Stimulated activated CD4-positive, alpha-beta T cell treated with anti-CD3 and anti-CD28 coated beads, TNF-alpha, amount 100 ng/mL, for 48 hours (primary cell): Measurements from ENCODE around the gene BRME1.
"Not testable (repeated sequence)": the region's sequence is repeated elsewhere in the genome, so short reads cannot be mapped to it uniquely, and the experiment has no call there.

ENCODE experiments used
- DNase-seq, 3 donors: peaks; one replicate each; pipeline ENCODE4 v3.0.0-alpha.2; 2020; ENCODE audit warnings: low read depth in 3 of 3

The BRME1 gene

DNA sequence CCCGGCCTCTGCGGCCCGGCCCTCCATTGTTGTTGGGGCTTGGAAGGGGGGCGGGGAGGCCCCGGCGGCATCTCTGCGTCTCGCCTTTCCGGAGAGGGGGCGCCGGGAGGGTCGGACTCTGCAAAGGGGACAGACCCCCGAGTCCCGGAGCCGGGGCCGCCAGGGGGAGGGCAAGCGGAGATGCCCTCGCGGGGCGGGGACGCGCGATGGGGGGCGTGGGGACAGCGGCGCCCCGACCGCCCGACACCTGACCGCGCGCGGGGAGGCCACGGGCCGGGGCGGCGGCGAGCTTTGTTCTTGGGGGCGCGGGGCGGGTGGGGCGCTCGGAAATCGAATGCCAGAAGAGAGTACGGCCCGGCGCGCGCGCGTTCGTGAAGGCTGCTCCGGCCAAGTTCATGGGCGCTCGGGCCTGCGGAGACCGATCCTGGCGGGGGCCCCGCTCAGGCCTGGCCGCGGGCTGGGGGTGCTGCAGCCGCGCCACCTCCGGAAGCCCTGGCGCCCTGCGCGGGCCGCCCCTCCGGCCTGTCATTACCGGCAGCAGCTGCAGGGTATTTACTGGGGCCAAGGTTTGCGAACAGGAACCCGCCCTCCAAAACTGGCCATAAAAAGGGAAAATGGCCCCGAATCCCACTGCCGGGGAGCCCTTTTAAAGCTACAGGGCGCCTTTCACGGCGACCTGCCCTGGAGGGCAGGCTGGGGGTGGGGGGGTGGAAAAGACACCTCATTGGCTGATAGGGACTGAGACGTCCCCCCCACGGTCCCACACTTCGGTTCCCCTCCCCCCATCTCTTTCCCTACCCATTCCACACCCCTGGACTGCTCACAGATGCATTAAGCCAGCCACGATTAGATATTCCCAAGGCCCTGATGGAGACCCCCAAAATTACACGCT lies 40.1 kb downstream of the BRME1 start:
- DNase-seq, result no peak

DNA sequence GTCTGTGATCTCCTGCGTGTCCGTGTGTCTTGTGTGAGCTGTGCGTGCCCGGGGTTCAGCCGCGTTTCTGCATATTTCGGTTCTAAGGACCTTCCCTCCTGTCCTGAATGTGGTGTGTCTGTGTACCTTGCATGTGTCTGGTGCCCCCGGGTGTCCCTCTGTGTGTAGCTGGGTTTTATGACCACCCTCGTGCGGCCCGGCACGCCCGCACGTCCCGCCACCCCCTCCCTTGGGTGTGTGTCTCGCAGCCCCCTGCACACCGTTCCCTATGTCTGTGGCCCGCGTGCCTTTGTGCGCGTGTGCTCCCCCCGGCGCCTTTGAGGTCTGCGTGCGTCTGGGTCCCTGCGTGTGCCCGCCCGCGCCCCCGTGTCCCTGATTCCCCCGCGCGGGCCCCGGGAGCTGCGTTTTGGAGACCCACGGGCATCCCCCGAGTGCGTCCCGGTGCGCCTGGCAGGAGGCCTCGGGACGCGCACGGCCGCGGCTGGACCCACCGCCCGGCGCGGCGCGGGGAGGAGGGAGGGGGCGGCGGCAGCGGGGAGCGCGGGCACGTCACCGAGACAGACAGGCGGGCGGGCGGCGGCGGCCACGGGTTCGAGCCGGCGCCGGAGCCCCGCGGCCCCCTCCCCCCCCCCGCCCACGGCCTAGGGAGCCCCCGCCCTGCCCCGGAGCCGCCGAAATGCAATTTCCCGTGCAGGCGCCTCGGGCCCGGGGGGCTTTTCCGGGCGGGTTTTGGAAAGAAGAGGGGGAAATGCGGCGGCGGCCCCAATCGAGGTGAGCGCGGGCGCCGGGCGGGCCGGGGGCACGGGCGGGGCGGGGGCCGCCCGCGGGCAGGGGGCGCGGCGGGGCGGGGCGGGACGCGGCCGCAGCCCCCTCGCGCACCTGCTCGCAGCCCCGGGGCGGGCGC lies 41.0 kb downstream of the BRME1 start:
- DNase-seq, result no peak

DNA sequence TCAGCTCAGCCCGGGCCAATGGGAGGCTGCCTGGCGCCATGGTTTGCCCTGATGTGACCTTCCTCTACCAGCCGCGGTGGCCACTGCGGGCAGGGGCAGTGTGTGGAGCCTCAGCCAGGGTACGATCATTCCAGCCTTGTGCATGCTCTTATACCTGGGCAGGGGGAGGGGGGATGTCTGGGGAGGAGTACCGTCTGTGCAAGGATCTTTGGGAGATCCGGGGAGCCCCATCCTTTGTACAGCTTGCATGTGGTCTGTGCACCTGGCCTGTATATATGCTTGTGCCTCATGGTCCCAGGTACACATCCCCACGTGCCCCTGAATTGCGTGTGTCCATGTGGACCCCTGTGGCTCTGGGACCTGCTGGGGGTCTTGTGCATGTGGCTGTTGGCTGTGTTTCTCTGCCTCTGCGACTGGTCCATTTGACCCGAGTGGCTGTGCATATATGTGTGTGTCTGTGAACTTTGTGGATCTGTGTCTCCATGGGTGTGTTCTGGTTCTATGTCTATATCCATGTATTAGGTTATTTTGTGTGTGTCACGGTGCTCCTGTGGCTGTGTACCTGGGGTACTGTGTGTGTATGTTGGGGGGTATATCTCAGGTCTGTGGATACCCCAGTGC lies 41.8 kb downstream of the BRME1 start:
- no peak for DNase-seq

DNA sequence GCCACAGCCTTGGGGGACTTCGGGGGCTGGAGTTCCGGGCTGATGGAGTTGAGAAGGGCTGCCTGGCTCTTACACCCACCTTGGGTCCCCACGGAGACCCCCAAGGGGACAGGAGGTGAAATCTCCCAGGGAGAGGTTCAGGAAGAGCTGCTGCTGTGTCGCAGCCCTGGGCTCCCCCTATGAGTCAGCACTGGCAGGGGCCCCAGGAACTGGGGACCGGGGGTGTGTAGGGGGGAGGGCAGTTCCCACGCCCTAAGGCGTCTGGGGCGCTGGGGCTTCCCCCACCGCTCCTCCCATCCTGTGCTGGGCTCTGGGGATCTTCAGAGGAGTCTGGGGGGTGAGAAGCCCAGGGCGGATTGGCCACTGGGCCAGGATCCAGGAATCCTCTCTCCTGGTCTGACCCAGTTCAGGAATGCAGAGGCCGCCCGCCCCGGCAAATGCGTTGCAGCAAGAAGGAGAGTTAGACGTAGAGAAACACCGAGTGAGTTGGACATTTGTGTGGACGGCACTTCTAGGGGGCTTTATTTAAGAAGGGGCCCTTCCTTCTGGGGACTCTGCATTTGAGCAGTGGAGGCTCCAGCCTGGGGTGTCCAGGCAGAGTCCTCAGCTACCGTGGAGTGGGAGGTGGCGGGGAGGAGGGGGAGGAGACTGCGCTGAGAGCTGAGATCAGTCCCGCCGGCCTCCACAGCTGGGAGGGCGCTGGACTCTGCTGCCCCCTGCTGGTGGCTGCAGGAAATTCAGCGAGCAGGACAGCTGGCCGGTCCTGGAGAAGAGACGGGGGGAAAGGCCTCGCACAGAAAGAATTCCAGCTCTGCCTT lies 44.0 kb downstream of the BRME1 start:
- peak; percentile 78 to 87 (median 87) for DNase-seq

DNA sequence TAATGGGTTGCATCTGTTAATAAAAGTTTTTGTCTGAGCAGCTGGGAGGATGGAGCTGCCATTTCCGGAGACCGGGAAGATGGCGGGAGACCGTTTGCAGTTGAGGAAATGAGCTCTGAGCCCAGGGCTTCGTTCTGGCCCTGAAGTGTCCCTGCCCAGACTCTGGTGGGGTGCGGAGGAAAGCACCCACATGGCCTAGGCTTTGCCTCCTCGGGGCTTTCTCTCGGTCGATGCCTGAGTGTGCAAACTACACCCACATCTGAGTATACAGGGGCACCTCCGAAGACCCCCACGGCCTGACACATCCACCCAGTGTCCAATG lies 44.6 kb downstream of the BRME1 start:
- DNase-seq, result no peak

DNA sequence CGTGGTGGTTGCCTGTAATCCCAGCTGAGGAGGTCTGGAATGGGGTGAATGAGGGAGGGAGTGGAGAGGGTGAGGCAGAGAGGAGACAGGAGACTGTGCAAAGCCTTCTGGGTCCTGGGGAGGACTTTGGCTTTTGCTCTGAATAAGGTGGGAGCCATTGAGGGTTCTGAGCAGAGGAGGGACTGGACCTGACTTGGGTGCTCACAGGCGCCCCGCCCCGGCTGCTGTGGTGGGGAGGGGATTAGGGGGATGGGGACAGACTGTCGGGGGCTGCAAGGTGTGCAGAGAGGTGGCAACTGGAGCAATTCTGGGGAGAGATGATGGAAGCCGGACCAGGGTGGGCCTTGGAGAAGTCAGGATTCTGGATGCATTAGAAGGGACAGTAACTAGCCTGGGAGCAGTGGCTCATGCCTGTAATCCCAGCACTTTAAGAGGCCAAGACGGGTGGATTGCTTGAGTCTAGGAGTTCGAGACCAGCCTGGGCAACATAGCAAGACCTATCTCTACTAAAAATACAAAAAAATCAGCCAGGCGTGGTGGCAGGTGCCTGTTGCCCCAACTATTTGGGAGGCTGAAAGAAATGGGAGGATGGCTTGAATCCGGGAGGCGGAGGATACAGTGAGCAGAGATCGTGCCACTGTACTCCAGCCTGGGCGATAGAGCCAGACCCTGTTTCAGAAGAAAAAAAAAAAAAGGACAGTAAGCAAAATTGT lies 45.1 kb downstream of the BRME1 start:
- DNase-seq, result no peak

DNA sequence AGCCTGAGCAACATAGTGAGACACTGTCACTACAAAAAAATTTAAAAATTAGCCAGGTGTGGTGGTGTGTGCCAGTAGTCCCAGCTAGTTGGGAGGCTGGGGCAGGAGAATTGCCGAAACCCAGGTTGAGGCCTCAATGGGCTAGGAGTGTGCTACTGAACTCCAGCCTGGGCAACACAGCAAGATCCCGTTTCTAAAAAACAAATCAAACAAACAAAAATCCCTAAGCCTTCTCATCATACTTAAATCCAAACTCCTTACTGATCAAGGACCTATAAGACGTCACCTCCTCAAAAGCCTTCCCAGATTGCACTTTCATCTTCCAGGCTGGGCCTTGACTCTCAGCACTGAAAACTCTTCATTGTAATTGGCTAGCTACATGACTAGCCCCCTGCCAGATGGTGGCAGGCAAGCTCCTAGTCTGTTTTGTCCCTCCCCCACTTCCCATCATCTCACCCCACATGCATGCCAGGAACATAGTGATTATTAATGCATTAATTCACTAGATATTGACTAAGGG lies 46.5 kb downstream of the BRME1 start:
- DNase-seq, result no peak

DNA sequence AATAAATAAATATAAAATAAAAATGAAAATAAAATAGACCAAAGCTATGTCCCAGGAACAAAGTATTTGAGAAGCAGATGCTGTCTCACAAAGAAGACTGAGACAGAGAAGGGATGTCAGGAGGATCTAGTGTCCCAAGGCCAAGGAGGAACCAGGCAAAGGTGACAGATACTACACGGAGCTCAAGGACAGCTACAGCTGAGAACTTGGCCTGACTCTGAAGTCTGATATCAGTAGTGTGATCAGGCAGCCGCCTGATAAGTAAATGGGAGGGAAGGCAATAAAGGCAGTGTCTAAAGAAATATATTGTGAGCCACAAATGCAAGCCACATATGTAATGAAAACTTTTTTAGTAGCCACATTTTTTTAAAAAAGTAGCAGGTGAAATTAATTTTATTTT lies 49.4 kb downstream of the BRME1 start:
- no peak for DNase-seq

DNA sequence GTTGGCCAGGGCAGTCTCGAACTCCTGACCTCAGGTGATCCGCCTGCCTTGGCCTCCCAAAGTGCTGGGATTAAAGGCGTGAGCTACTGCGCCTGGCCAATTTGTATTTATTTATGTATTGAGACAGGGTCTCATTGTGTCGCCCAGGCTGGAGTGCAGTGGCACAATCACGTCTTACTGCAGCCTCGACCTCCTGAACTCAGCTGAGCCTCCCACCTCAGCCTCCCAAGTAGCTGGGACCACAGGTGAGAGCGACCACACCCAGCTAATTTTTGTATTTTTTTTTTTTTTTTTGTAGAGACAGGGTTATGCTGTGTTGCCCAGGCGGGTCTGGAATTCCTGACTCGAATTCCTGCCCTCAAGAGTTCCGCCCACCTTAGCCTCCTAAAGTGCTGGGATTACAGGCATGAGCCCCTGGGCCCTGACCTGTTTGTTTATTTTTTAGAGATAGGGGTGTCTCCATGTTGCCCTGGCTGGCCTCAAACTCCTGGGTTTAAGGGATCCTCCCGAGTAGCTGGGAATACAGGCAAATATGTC lies 53.7 kb downstream of the BRME1 start:
- DNase-seq, result not testable (repeated sequence)

DNA sequence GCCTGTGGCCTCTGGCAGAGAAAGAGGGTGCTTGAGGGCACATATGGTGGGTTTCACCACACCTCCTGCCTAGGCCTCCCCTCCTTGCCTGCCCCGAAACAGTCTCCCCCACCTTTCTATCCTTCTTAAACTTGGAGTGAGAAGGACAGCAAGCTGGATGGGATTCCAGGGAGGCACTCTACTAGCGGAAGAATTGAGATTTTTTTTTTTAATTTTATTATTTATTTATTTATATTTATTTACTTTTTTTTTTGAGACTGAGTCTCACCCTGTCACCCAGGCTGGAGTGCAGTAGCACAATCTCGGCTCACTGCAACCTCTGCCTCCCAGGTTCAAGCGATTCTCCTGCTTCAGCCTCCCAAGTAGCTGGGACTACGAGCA lies 54.2 kb downstream of the BRME1 start:
- DNase-seq, result not testable (repeated sequence)

DNA sequence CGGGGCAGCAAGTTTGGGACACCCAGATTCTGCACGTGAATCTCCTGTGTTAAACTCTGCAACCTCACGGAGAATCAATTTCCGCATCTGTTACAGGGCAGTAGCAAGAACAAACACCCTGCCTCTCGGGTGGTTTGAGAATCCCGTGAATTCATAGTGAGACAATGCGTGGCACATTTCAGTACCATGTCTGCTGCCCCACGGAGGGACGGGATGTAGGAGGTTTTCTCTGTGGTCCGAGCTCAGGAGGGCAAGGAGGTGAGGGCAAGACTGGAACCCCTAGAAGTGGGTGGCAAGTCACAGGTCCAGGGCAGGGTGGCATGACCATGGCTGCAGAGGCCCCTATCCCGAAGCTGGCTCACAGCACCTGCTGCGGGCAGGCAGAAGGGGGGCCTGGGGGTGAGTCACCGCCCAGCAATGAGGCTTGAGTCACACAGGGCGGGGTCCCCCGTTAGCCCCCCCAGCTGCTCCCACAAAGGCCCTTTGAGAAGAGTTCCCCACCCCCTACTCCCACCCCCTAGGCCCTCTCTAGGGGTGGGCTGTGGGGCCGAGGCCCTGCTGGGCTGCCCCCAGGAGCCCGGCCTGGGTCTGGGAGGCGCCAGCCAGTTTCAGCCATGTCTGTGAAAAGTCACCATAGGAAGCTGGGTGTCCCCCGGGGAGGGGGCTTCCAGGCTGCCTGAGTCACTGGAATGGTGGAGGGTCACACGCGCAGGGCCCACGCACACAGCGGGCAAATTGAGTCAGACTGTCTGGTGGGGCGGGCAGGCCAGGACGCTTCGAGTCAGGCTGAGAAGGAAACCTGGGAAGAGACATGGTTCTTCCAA lies 54.8 kb downstream of the BRME1 start:
- DNase-seq, result no peak

DNA sequence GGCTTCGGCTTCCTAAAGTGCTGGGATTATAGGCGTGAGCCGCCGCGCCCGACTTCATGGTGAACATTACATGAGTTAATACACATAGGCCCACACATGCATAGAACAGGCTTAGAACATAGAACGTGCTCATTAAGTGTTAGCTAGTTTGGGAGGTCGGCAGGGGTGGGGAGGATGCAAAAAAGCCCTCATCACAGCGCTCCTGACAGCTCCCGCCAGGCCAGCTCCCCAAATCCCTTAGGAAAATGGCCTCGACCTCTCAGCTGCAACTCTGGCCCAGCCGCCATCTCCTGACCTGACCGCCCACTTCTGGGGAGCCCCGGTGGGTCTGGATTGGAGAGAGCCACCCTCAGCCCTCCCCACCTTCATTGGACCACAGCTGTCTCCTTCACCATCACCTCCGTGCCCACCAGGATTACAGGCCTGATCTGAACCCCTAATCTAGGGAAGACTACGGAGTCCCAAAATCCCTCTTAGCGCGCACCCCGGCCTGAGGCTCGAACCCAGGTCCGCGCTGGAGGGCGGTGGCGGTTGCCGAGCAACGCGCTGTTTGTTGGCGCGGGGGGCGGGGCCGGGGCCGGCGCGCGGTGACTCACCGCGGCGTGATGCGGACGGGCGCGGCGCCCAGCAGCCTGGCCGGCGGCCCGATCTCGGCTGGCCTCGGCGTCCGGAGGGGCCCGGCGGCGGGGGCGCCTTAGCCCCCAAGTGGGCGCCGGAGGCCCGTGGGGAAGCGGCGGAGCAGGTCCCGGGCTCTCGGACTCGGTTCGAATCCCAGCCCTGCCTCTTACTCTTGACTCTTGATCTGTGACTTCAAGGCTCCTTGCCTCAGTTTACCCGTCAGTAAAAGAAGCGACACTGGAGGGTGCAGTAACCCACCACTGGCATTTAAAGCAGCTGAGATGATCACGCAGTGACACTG lies 55.7 kb downstream of the BRME1 start:
- peak in 1 of 3 donors; percentile 75 for DNase-seq

DNA sequence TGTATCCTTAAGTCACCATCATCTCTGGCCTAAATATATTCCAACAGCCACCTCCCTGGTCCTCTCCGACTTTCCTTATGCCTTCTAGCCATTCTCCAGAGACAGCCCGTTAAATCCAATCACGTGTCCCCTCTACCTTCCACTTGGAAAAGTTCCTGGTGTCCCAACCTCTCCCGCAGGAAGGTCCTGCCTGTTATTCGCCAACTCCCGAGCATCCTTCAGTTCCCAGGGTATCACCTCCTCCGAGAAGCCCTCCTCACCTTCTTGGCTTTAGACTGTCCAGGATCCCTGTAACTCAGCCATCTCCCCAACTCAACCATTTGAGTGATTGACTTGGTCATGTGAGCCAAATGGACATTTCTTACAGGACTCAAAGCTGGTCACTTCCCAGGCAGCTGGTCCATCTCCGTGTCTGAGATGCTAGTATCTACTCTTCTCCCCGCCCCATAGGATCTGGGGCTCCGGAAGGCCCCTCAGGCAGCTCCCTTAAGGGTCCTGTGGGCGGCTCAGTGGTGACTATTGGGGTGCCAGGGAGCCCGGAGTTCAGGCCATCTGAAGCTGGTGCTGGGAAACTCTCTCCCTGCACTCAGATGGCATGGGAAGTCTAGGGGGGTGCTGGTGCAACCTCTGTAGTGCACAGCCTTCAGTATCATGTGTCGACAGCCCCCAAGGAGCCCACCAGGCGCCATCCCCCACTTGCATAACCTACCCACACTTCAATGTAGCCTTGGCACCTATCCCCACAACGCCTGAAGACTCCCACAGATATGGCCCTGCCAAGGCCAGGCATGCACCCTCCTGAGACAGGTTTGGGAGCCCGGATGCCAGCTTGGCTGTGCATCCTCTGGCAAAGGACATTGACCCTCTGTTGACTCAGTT lies 56.9 kb downstream of the BRME1 start:
- no peak for DNase-seq

DNA sequence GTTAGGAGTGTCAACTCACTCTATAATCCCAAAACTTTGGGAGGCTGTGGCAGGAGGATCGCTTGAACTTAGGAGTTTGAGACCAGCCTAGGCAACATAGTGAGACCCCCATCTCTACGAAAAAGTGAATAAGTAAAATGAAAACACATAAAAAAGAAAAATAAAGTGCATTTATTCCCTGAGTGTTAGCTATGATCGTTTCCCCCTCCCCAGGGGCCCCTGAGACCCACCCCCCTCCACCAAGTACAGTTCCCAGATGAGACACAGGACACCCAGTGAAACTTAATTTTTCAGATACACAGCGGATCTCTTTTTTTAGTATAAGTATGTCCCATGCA lies 57.6 kb downstream of the BRME1 start:
- DNase-seq, result no peak

DNA sequence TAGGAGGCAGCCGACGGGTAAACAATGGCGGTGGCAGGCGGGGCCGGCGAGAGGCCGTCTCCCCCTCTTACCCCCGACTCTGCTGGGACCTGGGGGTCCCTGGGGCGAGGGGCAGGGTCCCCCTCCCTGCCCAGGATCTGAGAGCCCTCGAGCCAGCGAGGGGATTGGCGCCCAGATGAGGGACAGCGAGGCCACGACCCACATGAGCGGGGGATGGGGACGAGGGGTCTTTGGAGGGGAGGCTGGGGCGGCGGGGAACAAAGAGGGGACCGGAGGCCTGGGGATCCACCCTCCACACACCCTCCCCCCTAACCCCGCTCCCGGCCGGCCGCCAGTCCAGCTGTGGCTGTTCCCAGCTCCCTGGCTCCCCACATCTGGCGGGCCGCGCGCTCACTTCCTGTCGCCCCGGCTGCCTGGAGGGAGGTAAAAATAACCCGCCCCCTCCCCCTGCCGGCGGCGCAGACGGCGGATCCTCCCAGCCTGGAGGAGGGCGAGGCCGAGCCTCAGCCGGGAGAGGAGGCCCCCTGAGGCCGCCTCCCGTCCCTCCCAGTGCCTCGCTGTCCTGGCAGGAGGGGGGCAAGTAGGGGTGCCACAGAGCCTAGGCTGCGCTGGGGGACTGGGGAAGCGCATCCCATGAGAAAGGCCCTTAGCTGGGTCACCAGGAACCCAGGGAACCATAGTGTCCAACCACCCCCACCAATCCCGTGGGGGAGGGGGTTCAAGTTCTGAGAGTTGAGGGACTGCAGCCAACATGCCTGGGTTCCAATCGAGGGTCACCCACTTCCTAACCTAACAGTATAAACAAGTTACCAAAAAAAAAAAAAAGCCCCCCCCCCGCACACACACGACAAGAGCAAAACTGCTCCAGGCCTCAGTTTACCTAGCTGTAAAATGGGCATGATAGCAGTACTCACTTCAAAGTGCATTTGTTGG lies 58.2 kb downstream of the BRME1 start:
- DNase-seq, result peak; percentile 68 to 78 (median 73)
